Measurements from ENCODE around the gene CNPY1.

DNA sequence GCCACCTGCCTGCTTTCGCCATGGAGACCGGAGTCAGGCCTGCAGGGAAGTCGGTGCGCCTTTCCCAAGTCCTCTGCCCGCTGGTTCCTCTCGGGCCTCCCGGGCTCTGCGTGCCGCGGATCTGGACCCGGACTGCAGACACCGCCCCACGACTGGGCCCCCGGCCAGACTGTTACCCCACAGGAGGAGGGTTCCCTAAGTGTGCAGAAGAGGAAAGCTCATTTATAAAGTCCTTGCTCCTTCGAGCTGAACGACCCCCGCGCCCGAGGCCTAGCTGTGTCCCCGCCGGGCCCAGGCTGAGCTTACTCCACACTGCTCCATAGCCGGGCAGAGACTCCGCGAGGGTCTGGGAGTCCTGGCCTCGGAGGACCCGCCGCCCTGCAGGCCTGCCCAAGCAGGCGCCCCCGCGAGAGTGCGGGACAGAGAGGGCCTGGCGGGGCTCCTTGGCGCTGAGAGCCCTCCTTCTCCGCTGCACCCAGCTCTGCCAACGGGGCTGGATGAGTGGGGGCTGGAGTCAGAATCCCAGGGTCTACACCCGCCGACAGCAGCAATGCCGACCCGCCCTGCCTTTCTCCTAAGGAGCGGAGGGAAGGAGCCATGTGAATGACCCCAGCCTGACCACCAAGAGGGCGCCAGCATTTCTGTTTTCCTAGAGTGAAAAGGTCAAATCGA is 80.1 kb downstream of the CNPY1 start:
- TF ChIP-seq POLR2A (IDR thresholded peaks at IDR 0.05; ENCODE audit: low read length) (no peak), SMC3 (IDR thresholded peaks at IDR 0.05) (no peak), RAD21 (conservative IDR thresholded peaks at IDR 0.05 in 1 of 2, IDR thresholded peaks at IDR 0.05 in 1 of 2) (no peak), MAX (IDR thresholded peaks at IDR 0.05) (no peak), FOSL2 (IDR thresholded peaks at IDR 0.05) (no peak), FOSL2 (CRISPR knock-in tag; IDR thresholded peaks at IDR 0.05) (no peak), HMGXB4 (CRISPR knock-in tag; IDR thresholded peaks at IDR 0.05; ENCODE audit: borderline replicate concordance) (no peak)
- TF ChIP-seq, protein P1, sequence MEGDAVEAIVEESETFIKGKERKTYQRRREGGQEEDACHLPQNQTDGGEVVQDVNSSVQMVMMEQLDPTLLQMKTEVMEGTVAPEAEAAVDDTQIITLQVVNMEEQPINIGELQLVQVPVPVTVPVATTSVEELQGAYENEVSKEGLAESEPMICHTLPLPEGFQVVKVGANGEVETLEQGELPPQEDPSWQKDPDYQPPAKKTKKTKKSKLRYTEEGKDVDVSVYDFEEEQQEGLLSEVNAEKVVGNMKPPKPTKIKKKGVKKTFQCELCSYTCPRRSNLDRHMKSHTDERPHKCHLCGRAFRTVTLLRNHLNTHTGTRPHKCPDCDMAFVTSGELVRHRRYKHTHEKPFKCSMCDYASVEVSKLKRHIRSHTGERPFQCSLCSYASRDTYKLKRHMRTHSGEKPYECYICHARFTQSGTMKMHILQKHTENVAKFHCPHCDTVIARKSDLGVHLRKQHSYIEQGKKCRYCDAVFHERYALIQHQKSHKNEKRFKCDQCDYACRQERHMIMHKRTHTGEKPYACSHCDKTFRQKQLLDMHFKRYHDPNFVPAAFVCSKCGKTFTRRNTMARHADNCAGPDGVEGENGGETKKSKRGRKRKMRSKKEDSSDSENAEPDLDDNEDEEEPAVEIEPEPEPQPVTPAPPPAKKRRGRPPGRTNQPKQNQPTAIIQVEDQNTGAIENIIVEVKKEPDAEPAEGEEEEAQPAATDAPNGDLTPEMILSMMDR (IDR thresholded peaks at IDR 0.05): no peak
